Inflammatory macrophage treated with lipopolysaccharide for 4 hours (primary cell): Measurements from ENCODE around the gene MGAT5B.

Experiments
- DNase-seq: peaks from one replicate; pipeline ENCODE4 v3.0.0-alpha.2; 2020

MGAT5B gene

GRCh38 chr17:76987486-76988093, 119.4 kb downstream of the MGAT5B start:
- no peak for DNase-seq

- no peak for DNase-seq
These were observed 120.6 kb downstream of the MGAT5B start for GRCh38 chr17:76988796-76989195.

- DNase-seq = no peak
These were observed 121.3 kb downstream of the MGAT5B start for GRCh38 chr17:76989519-76989918.

GRCh38 chr17:76992891-76993290, 124.7 kb downstream of the MGAT5B start:
- no peak for DNase-seq

GRCh38 chr17:76993651-76994050, 125.4 kb downstream of the MGAT5B start:
- no peak for DNase-seq

GRCh38 chr17:76994237-76994637, 126.0 kb downstream of the MGAT5B start:
- no peak for DNase-seq

GRCh38 chr17:76995387-76996105, 127.3 kb downstream of the MGAT5B start:
- DNase-seq = no peak

GRCh38 chr17:76996741-76997694, 128.8 kb downstream of the MGAT5B start:
- no peak for DNase-seq

GRCh38 chr17:76997981-76998531, 129.9 kb downstream of the MGAT5B start:
- no peak for DNase-seq

GRCh38 chr17:76998839-76999238, 130.6 kb downstream of the MGAT5B start:
- DNase-seq = no peak
